Natural killer cell treated with Interleukin-12 subunit alpha and Interleukin-12 subunit beta and Interleukin-15 and Interleukin-18, amount 100 ng/mL, for 72 hours (primary cell): ENCODE results near the gene CLDN4. TPM values are rescaled to one million over a fixed set of nuclear protein-coding genes. Genes with fewer than 3 reads are reported as not detected.

Experiments
- ATAC-seq, 2 donors: fragments of 150-1000 bp; cut with Tn5 transposase in 1 of 2; sonication (Bioruptor Pico), chemical (Tn5 transposase) in 1 of 2; 2 replicates each; pipeline ENCODE4 v1.10.0; 2021
- DNase-seq: peaks from one replicate; pipeline ENCODE4 v3.0.0; 2022; ENCODE audit warnings: low spot score
- H3K27ac Mint-ChIP-seq, 2 donors: 1 replicate in 1 of 2; 2 replicates in 1 of 2; pipeline ENCODE4 v1.8.0; 2022; ENCODE audit warnings: mixed read lengths in 2 of 2, mild to moderate bottlenecking in 1 of 2, moderate library complexity in 1 of 2
- H3K27me3 Mint-ChIP-seq, 2 donors: 1 replicate in 1 of 2; 2 replicates in 1 of 2; pipeline ENCODE4 v1.8.0; 2022; ENCODE audit warnings: mixed read lengths in 2 of 2
- H3K36me3 Mint-ChIP-seq: one replicate; pipeline ENCODE4 v1.8.0; 2022; ENCODE audit warnings: mixed read lengths
- H3K4me1 Mint-ChIP-seq, 2 donors: 1 replicate in 1 of 2; 2 replicates in 1 of 2; pipeline ENCODE4 v1.8.0; 2022; ENCODE audit warnings: low read depth in 2 of 2, mixed read lengths in 2 of 2, mild to moderate bottlenecking in 1 of 2
- H3K4me3 Mint-ChIP-seq: one replicate; pipeline ENCODE4 v1.8.0; 2022; ENCODE audit warnings: mixed read lengths
- H3K9me3 Mint-ChIP-seq: 2 replicates; pipeline ENCODE4 v1.8.0; 2022; ENCODE audit warnings: mixed read lengths
- total RNA-seq, 2 donors: library from RNA; stranded (reverse); gene quantifications; one replicate each; pipeline ENCODE4 v1.2.3, GENCODE V29; 2022

The CLDN4 gene
- total RNA-seq, 2 donors from 2014 or later, result not detected

DNA sequence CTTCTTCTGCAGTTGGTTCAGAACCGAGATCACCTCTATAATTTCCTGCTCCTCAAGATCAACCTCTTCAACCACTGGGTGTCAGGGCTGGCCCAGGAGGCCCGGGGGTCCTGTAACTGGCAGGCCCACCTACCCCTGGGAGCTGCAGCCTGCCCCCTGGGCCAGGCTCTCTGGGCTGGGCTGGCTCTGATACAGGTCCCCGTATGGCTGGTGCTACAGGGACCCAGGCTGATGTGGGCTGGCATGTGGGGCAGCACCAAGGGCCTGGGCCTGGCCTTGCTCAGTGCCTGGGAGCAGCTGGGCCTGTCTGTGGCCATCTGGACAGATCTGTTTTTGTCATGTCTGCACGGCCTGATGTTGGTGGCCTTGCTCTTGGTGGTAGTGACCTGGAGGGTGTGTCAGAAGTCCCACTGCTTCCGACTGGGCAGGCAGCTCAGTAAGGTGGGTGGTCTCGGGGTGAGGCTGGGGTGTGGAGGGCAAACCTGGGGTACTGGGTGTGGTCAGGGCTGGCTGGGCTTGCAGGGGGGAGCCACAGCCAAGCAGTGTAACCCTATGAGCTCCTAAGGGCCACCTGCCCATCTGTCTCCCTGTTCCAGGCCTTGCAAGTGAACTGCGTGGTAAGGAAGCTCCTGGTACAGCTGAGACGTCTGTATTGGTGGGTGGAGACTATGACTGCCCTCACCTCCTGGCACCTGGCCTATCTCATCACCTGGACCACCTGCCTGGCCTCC is 34.4 kb downstream of the CLDN4 start:
- Mint-ChIP-seq H3K9me3 (no peaks in the 10 kb centered on the region), H3K27ac (no peak overlapping the region), H3K4me1 (no peaks in the 10 kb centered on the region), H3K36me3 (no peaks in the 10 kb centered on the region), H3K4me3 (no peak overlapping the region), H3K27me3 (no peaks in the 10 kb centered on the region)
- ATAC-seq, result peak in 1 of 2 donors; percentile 7
- DNase-seq, result no peak

DNA sequence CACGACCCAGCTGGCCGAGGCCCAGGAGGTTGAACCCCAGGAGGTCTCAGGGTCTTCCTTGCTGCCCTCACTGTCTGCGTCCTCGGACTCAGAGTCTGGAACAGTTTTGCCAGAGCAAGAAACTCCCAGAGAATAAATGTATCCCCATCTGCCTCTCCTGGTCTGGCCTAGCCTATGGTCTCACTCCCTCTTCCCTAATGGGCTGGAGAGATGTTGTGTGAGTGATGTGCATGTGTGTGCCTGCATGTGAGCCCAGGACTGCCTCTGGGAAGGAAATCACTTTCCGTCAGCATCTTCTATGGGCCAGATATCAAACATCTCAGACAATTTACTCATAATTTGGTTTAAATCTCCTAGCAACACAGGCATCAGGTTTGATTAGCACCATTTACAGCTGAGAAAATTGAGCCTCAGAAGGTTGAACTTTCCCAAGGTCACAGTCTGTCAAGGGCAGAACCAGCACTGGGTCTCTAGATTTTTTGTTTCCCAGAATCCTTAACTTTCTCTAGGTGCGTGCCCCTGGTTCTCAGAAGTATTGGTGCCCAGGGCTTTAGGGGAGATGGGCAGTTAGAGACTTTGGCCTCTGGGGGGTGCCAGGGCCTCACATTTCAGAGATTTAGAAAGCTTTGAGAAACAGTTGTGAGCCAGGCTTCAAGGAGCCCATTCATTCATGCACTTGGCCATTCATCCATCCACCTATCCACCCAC is 35.1 kb downstream of the CLDN4 start:
- Mint-ChIP-seq H3K4me1 (no peaks in the 10 kb centered on the region), H3K36me3 (no peaks in the 10 kb centered on the region), H3K27ac (no peak overlapping the region), H3K4me3 (no peak overlapping the region), H3K9me3 (no peaks in the 10 kb centered on the region), H3K27me3 (no peaks in the 10 kb centered on the region)
- no peak for ATAC-seq
- DNase-seq, result no peak

- H3K36me3 Mint-ChIP-seq, result no peaks in the 10 kb centered on the region
- no peaks in the 10 kb centered on the region for H3K4me1 Mint-ChIP-seq
- DNase-seq (no peak), ATAC-seq (no peak)
- no peaks in the 10 kb centered on the region for H3K9me3 Mint-ChIP-seq
- H3K27me3 Mint-ChIP-seq, result no peaks in the 10 kb centered on the region
- H3K27ac Mint-ChIP-seq, result no peak overlapping the region
- H3K4me3 Mint-ChIP-seq, result no peak overlapping the region
Measured at GRCh38 chr7:73866446-73866767, 35.6 kb downstream of the CLDN4 start.

- Mint-ChIP-seq H3K27ac (no peak overlapping the region), H3K27me3 (no peaks in the 10 kb centered on the region), H3K9me3 (no peaks in the 10 kb centered on the region), H3K4me1 (no peaks in the 10 kb centered on the region), H3K36me3 (no peaks in the 10 kb centered on the region), H3K4me3 (no peak overlapping the region)
- ATAC-seq (no peak), DNase-seq (no peak)
Measured at GRCh38 chr7:73869011-73869798, 38.4 kb downstream of the CLDN4 start.

GRCh38 chr7:73870041-73870492 is 39.3 kb downstream of the CLDN4 start:
- Mint-ChIP-seq H3K36me3 (no peaks in the 10 kb centered on the region), H3K27ac (no peak overlapping the region), H3K9me3 (no peaks in the 10 kb centered on the region), H3K4me3 (no peak overlapping the region), H3K27me3 (no peaks in the 10 kb centered on the region), H3K4me1 (no peaks in the 10 kb centered on the region)
- ATAC-seq (no peak), DNase-seq (no peak)

- Mint-ChIP-seq H3K4me3 (no peak overlapping the region), H3K27ac (no peak overlapping the region), H3K36me3 (no peaks in the 10 kb centered on the region), H3K4me1 (no peaks in the 10 kb centered on the region), H3K9me3 (no peaks in the 10 kb centered on the region), H3K27me3 (no peaks in the 10 kb centered on the region)
- DNase-seq, result no peak
- peak in 1 of 2 donors; percentile 22 for ATAC-seq
Measured at GRCh38 chr7:73871163-73872011, 40.6 kb downstream of the CLDN4 start.

GRCh38 chr7:73872056-73872908 is 41.5 kb downstream of the CLDN4 start:
- DNase-seq (peak; percentile 54), ATAC-seq (no peak)
- Mint-ChIP-seq H3K27me3 (no peaks in the 10 kb centered on the region), H3K36me3 (no peaks in the 10 kb centered on the region), H3K4me1 (no peaks in the 10 kb centered on the region), H3K4me3 (no peak overlapping the region), H3K9me3 (no peaks in the 10 kb centered on the region), H3K27ac (no peak overlapping the region)

DNA sequence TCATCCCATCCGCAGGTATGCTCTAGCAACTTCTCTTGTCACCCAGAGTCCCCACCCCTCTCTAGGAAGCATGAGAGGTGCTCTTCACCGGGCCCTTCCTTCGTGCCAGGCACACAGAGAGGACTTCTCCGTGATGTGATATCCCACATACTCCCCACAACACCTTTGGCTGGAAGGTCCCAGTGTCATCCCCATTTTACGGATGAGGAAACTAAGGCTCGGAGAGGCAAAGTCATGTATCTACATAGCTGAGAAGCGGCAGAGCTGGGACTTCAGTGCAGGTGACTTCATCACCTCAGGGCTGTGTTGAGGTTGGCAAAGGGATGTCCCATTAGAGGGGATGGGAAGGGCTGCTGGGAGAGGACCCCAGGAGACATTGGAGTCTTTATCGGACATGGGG is 45.6 kb downstream of the CLDN4 start:
- Mint-ChIP-seq H3K4me1 (no peaks in the 10 kb centered on the region), H3K4me3 (no peak overlapping the region), H3K27me3 (no peaks in the 10 kb centered on the region), H3K9me3 (no peaks in the 10 kb centered on the region), H3K27ac (no peak overlapping the region), H3K36me3 (no peaks in the 10 kb centered on the region)
- DNase-seq, result no peak
- ATAC-seq, result no peak

- H3K27me3 Mint-ChIP-seq, result no peaks in the 10 kb centered on the region
- H3K4me3 Mint-ChIP-seq, result no peak overlapping the region
- ATAC-seq (peak in 1 of 2 donors; percentile 10), DNase-seq (no peak)
- H3K27ac Mint-ChIP-seq, result no peak overlapping the region
- no peaks in the 10 kb centered on the region for H3K4me1 Mint-ChIP-seq
- H3K9me3 Mint-ChIP-seq, result no peaks in the 10 kb centered on the region
- H3K36me3 Mint-ChIP-seq, result no peaks in the 10 kb centered on the region
Measured at GRCh38 chr7:73876973-73877372, 46.2 kb downstream of the CLDN4 start.

DNA sequence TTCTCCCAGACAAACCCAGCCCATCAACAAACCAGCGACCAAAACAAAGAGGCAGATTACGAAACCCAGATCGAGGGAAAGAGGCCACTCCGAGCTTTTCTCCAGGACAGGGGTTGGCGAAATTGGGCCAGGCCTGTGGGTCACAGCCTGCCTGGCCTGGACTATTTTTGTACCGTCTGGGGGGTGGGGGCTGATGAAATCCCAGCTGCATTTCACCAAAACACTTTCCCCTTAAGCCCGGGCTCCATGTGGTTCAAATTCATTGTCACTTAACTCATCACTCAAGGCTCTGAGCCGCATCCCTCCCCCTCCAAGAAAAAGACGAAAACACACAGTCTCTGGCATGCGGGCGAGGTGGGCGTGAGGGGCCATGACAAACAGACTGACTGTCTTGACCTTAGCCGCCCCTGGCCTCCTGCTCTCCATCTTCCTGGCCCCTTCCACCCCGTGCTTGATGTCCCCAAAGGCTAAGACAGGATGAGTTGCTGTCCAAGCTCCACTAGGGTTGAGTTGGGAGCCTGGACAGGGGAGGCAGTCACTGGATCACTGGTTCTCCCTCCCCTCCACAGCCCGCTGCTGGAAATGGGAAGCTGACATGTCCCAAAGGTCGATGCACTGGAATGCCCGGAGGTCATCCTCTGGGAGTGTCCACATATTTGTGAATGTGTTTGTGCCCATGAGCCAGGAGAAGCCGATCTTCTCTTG is 49.3 kb downstream of the CLDN4 start:
- no peaks in the 10 kb centered on the region for H3K4me1 Mint-ChIP-seq
- H3K4me3 Mint-ChIP-seq, result no peak overlapping the region
- H3K36me3 Mint-ChIP-seq, result no peaks in the 10 kb centered on the region
- no peak overlapping the region for H3K27ac Mint-ChIP-seq
- peak; percentile 40 for DNase-seq
- no peak for ATAC-seq
- H3K9me3 Mint-ChIP-seq, result no peaks in the 10 kb centered on the region
- H3K27me3 Mint-ChIP-seq, result peaks cover 4 to 6% of the 10 kb centered on the region in 2 donors

GRCh38 chr7:73880755-73881328 is 50.0 kb downstream of the CLDN4 start:
- Mint-ChIP-seq H3K4me3 (no peak overlapping the region), H3K9me3 (no peaks in the 10 kb centered on the region), H3K36me3 (no peaks in the 10 kb centered on the region), H3K27ac (no peak overlapping the region), H3K27me3 (peaks cover 4 to 8% of the 10 kb centered on the region in 2 donors), H3K4me1 (no peaks in the 10 kb centered on the region)
- ATAC-seq (no peak), DNase-seq (no peak)
